Measurements from ENCODE around the gene COBLL1.

COBLL1 gene

GRCh38 chr2:164821338-164821737, 20.3 kb downstream of the COBLL1 start:
- DNase-seq (ENCODE audit: low spot score), result no peak

GRCh38 chr2:164818149-164819136, 23.2 kb downstream of the COBLL1 start:
- DNase-seq (ENCODE audit: low spot score), result no peak

- no peak for DNase-seq (ENCODE audit: low spot score)
Observed at GRCh38 chr2:164816900-164817299, 24.7 kb downstream of the COBLL1 start.

GRCh38 chr2:164816046-164816445, 25.6 kb downstream of the COBLL1 start:
- no peak for DNase-seq (ENCODE audit: low spot score)

- DNase-seq (ENCODE audit: low spot score), result no peak
Observed at GRCh38 chr2:164815071-164815793, 26.4 kb downstream of the COBLL1 start.

GRCh38 chr2:164813535-164813934, 28.1 kb downstream of the COBLL1 start:
- no peak for DNase-seq (ENCODE audit: low spot score)

- no peak for DNase-seq (ENCODE audit: low spot score)
Observed at GRCh38 chr2:164812378-164812777, 29.2 kb downstream of the COBLL1 start.

GRCh38 chr2:164811819-164812218, 29.8 kb downstream of the COBLL1 start:
- no peak for DNase-seq (ENCODE audit: low spot score)

GRCh38 chr2:164810843-164811242, 30.8 kb downstream of the COBLL1 start:
- DNase-seq (ENCODE audit: low spot score), result peak; percentile 27

- no peak for DNase-seq (ENCODE audit: low spot score)
Observed at GRCh38 chr2:164808776-164809175, 32.8 kb downstream of the COBLL1 start.

- DNase-seq (ENCODE audit: low spot score), result no peak
Observed at GRCh38 chr2:164803776-164804466, 37.7 kb downstream of the COBLL1 start.

GRCh38 chr2:164802095-164802707, 39.4 kb downstream of the COBLL1 start:
- no peak for DNase-seq (ENCODE audit: low spot score)

- no peak for DNase-seq (ENCODE audit: low spot score)
Observed at GRCh38 chr2:164800572-164800971, 41.1 kb downstream of the COBLL1 start.

GRCh38 chr2:164797627-164798026, 44.0 kb downstream of the COBLL1 start:
- no peak for DNase-seq (ENCODE audit: low spot score)

GRCh38 chr2:164796999-164797398, 44.6 kb downstream of the COBLL1 start:
- no peak for DNase-seq (ENCODE audit: low spot score)

GRCh38 chr2:164794432-164795231, 47.0 kb downstream of the COBLL1 start:
- DNase-seq (ENCODE audit: low spot score), result no peak

- no peak for DNase-seq (ENCODE audit: low spot score)
Observed at GRCh38 chr2:164794016-164794415, 47.6 kb downstream of the COBLL1 start.

- no peak for DNase-seq (ENCODE audit: low spot score)
Observed at GRCh38 chr2:164793529-164793928, 48.1 kb downstream of the COBLL1 start.

GRCh38 chr2:164792316-164793170, 49.1 kb downstream of the COBLL1 start:
- DNase-seq (ENCODE audit: low spot score), result no peak

GRCh38 chr2:164789968-164790367, 51.7 kb downstream of the COBLL1 start:
- DNase-seq (ENCODE audit: low spot score), result no peak
